Activated T-cell treated with anti-CD3 and anti-CD28 coated beads, Interleukin-2, amount 50 U/mL, for 72 hours (primary cell): ENCODE data around the gene TMEM145. TPM values are rescaled to one million over a fixed set of nuclear protein-coding genes. Genes with fewer than 3 reads are reported as not detected.

Source experiments
- ATAC-seq, 2 donors: fragments of 150-1000 bp; cut with Tn5 transposase; replicated peaks in 1 of 2; 2 replicates each; pipeline ENCODE4 v1.10.0; 2021; ENCODE audit warnings: moderate library complexity in 2 of 2, mild to moderate bottlenecking in 1 of 2
- DNase-seq, 2 donors: peaks; one replicate each; pipeline ENCODE4 v3.0.0; 2021 to 2022; ENCODE audit warnings: mixed read lengths in 1 of 2
- H3K27ac Mint-ChIP-seq: one replicate; pipeline ENCODE4 v1.8.0; 2022; ENCODE audit warnings: mild to moderate bottlenecking, moderate library complexity, mixed read lengths
- H3K27me3 Mint-ChIP-seq: one replicate; pipeline ENCODE4 v1.8.0; 2022; ENCODE audit warnings: low read depth, mixed read lengths
- H3K36me3 Mint-ChIP-seq, 2 donors: one replicate each; pipeline ENCODE4 v1.8.0; 2022; ENCODE audit warnings: mixed read lengths in 2 of 2, mild to moderate bottlenecking in 1 of 2; ENCODE audit not compliant: insufficient read depth in 2 of 2
- H3K4me1 Mint-ChIP-seq: one replicate; pipeline ENCODE4 v1.8.0; 2022; ENCODE audit warnings: low read depth, mixed read lengths
- H3K4me3 Mint-ChIP-seq, 2 donors: one replicate each; pipeline ENCODE4 v1.8.0; 2022; ENCODE audit warnings: mild to moderate bottlenecking in 2 of 2, mixed read lengths in 2 of 2, moderate library complexity in 2 of 2
- H3K9me3 Mint-ChIP-seq, 2 donors: one replicate each; pipeline ENCODE4 v1.8.0; 2022; ENCODE audit warnings: mixed read lengths in 2 of 2
- total RNA-seq, 2 donors: library from RNA; stranded (reverse); gene quantifications; one replicate each; pipeline ENCODE4 v1.2.3, GENCODE V29; 2022

TMEM145 gene
- total RNA-seq, 2 donors from 2014 or later, result 0.67 to 1.6 TPM

- Mint-ChIP-seq H3K36me3 (peaks cover 6 to 18% of the 10 kb centered on the region in 2 donors), H3K4me3 (no peak overlapping the region), H3K4me1 (peaks cover 58% of the 10 kb centered on the region), H3K27me3 (no peaks in the 10 kb centered on the region), H3K9me3 (no peaks in the 10 kb centered on the region), H3K27ac (no peak overlapping the region)
- no peak for DNase-seq
- no peak for ATAC-seq
These were observed 40.1 kb upstream of the TMEM145 start for GRCh38 chr19:42272989-42273406.

GRCh38 chr19:42273407-42274064 lies 39.6 kb upstream of the TMEM145 start:
- ATAC-seq, result no peak
- DNase-seq, result no peak
- Mint-ChIP-seq H3K9me3 (no peaks in the 10 kb centered on the region), H3K4me3 (no peak overlapping the region), H3K4me1 (peaks cover 60% of the 10 kb centered on the region), H3K36me3 (peaks cover 6 to 18% of the 10 kb centered on the region in 2 donors), H3K27me3 (no peaks in the 10 kb centered on the region), H3K27ac (no peak overlapping the region)

DNA sequence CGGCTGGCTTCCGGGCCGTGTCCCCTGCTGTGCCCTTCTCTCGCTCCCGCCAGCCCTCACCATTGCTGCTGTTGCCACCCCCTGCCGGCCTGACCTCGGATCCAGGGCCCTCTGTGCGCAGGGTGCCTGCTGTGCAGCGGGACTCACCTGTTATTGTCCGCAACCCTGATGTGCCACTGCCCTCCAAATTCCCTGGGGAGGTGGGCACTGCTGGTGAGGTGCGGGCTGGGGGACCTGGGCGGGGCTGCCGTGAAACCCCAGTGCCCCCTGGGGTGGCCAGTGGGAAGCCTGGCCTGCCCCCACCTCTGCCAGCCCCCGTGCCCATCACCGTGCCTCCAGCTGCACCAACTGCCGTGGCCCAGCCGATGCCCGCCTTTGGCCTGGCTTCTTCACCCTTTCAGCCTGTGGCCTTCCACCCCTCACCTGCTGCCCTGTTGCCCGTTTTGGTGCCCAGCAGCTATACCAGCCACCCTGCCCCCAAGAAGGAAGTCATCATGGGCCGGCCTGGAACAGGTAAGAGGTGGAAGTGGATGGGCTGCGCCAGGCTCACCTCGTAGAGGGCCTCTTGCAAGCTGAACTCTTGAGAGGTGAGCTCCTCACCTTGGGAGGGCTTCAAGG lies 38.9 kb upstream of the TMEM145 start:
- DNase-seq, result no peak
- no peak for ATAC-seq
- H3K9me3 Mint-ChIP-seq, result no peaks in the 10 kb centered on the region
- H3K36me3 Mint-ChIP-seq, result peaks cover 6 to 18% of the 10 kb centered on the region in 2 donors
- no peak overlapping the region for H3K4me3 Mint-ChIP-seq
- H3K4me1 Mint-ChIP-seq, result peaks cover 66% of the 10 kb centered on the region
- no peak overlapping the region for H3K27ac Mint-ChIP-seq
- H3K27me3 Mint-ChIP-seq, result no peaks in the 10 kb centered on the region

- ATAC-seq, result no peak
- Mint-ChIP-seq H3K27ac (no peak overlapping the region), H3K27me3 (no peaks in the 10 kb centered on the region), H3K4me1 (peaks cover 64% of the 10 kb centered on the region), H3K9me3 (no peaks in the 10 kb centered on the region), H3K4me3 (peak overlapping the region; percentile 36 to 45), H3K36me3 (peaks cover 2 to 15% of the 10 kb centered on the region in 2 donors)
- no peak for DNase-seq
These were observed 38.0 kb upstream of the TMEM145 start for GRCh38 chr19:42275103-42275502.

- no peak for ATAC-seq
- H3K36me3 Mint-ChIP-seq, result peaks cover 2 to 15% of the 10 kb centered on the region in 2 donors
- peak overlapping the region; percentile 23 to 39 for H3K4me3 Mint-ChIP-seq
- no peak for DNase-seq
- peak overlapping the region; percentile 6 for H3K27ac Mint-ChIP-seq
- H3K27me3 Mint-ChIP-seq, result no peaks in the 10 kb centered on the region
- H3K4me1 Mint-ChIP-seq, result peaks cover 60% of the 10 kb centered on the region
- H3K9me3 Mint-ChIP-seq, result no peaks in the 10 kb centered on the region
These were observed 37.6 kb upstream of the TMEM145 start for GRCh38 chr19:42275517-42275916.

GRCh38 chr19:42276284-42276683 lies 36.8 kb upstream of the TMEM145 start:
- Mint-ChIP-seq H3K4me1 (peaks cover 55% of the 10 kb centered on the region), H3K4me3 (peak overlapping the region; percentile 23 to 39), H3K36me3 (peaks cover 2 to 15% of the 10 kb centered on the region in 2 donors), H3K27ac (peak overlapping the region; percentile 6), H3K27me3 (no peaks in the 10 kb centered on the region), H3K9me3 (no peaks in the 10 kb centered on the region)
- DNase-seq (no peak), ATAC-seq (no peak)

DNA sequence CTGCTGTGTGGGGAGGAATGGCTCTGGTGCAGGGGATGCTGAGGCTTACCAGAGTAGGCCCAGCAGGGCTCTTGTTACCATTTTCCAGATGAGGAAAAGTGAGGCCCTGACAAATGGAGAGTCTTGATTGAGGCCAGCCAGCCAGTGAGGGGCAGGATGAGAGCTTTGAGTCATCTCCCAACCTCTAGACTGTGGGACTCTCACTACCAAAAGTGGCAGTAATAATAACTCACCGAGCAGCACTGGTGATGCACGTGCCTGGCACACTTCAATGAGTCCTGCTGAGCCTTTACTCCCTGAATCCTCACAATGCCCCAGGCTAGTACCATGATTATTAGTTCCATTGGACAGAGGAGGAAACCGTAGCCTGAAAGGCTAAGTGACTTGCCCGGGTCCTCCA lies 36.3 kb upstream of the TMEM145 start:
- DNase-seq, result peak; percentile 27 to 37
- H3K27ac Mint-ChIP-seq, result no peak overlapping the region
- peak; percentile 18 to 36 for ATAC-seq
- peaks cover 2 to 12% of the 10 kb centered on the region in 2 donors for H3K36me3 Mint-ChIP-seq
- no peak overlapping the region for H3K4me3 Mint-ChIP-seq
- H3K4me1 Mint-ChIP-seq, result peaks cover 50% of the 10 kb centered on the region
- H3K9me3 Mint-ChIP-seq, result no peaks in the 10 kb centered on the region
- no peaks in the 10 kb centered on the region for H3K27me3 Mint-ChIP-seq

DNA sequence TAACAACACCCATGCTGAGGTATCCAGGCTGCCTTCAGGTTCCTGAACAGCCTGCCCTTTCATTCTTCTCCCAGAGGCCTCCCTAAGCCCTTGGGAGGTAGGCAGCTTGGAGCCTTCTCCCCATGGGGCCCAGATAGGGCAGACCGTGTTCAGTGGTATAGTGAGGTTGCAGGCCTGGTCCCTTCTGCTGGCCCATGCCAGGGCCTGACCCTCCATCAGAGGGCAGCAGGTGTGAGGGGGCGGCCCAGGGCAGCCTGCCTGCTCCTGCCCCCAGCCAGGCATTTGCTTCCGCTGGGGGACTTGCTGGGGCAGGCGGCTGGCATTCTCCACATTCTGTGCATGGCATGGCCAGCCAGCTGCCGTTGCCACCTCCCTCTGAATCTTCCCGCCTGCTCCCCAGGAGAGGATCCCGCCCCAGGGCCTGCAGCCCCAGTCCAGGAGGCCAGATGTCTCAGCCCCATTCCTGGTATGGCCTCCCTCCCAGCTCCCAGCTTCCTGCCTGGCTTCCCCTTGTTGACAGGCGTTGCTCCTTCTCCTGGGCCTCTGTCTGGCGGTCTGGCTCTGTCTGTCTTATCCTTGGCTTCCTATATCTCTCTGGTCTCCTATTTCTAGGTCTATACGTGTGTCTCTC lies 35.2 kb upstream of the TMEM145 start:
- no peaks in the 10 kb centered on the region for H3K9me3 Mint-ChIP-seq
- peaks cover 50% of the 10 kb centered on the region for H3K4me1 Mint-ChIP-seq
- DNase-seq (no peak), ATAC-seq (no peak)
- no peak overlapping the region for H3K27ac Mint-ChIP-seq
- no peak overlapping the region for H3K4me3 Mint-ChIP-seq
- peaks cover 2 to 12% of the 10 kb centered on the region in 2 donors for H3K36me3 Mint-ChIP-seq
- no peaks in the 10 kb centered on the region for H3K27me3 Mint-ChIP-seq

- DNase-seq (no peak), ATAC-seq (no peak)
- Mint-ChIP-seq H3K4me3 (peak overlapping the region in 1 of 2 donors; percentile 88), H3K27ac (peak overlapping the region; percentile 81), H3K4me1 (peaks cover 50% of the 10 kb centered on the region), H3K27me3 (no peaks in the 10 kb centered on the region), H3K36me3 (peaks cover 2 to 10% of the 10 kb centered on the region in 2 donors), H3K9me3 (no peaks in the 10 kb centered on the region)
These were observed 34.5 kb upstream of the TMEM145 start for GRCh38 chr19:42278452-42279154.

GRCh38 chr19:42279155-42279901 lies 33.8 kb upstream of the TMEM145 start:
- peaks cover 50% of the 10 kb centered on the region for H3K4me1 Mint-ChIP-seq
- H3K9me3 Mint-ChIP-seq, result no peaks in the 10 kb centered on the region
- peaks cover 2 to 9% of the 10 kb centered on the region in 2 donors for H3K36me3 Mint-ChIP-seq
- peak overlapping the region in 1 of 2 donors; percentile 88 for H3K4me3 Mint-ChIP-seq
- ATAC-seq (no peak), DNase-seq (no peak)
- no peaks in the 10 kb centered on the region for H3K27me3 Mint-ChIP-seq
- H3K27ac Mint-ChIP-seq, result peak overlapping the region; percentile 81

DNA sequence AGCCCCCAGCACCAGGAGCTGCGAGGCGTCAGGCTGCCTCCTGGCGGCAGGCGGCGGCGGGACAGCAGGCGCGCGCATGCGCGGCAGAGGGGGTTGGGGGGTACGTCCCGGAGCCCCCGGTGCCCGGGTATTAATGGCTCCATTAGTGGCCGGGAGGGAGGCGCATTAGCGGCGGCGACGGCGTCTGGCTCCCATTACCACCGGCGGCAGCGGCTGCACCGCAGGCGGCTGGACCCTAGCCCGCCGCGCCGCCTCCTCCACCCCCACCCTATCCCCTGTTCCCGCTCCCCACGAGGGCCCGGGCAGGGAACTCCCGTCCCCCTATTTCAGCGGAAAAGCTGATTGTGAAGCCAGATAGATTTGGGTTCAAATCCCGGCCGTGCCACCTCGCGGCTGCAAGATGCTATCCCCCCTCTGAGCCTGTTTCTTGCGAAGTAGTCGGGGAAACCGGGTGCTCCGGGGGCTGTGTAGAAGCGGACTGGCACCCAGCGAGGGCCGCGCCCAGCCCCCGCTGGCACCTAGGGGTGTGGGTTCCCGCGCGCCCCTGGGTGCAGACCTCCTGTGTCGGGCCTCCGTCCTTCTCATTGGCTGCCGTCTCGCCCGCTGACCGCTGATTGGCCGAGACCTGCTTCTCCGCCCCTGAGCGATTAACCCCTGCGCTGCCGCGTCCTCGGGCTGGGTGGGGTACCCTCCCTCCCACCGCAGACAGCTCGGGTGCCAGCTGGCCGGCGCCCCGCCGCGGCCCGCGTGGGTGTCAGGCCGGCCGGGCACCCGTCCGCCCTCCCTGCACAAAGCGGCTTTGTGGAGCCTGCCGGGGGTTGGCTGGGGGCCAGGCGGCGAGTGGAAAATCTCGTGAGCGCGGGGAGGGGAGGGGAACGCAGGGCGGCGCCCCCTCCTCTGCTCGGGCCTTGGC lies 33.0 kb upstream of the TMEM145 start:
- H3K27ac Mint-ChIP-seq, result peak overlapping the region; percentile 81
- H3K4me3 Mint-ChIP-seq, result peak overlapping the region in 1 of 2 donors; percentile 88
- DNase-seq (peak; percentile 91 to 94), ATAC-seq (peak; percentile 55)
- peaks cover 49% of the 10 kb centered on the region for H3K4me1 Mint-ChIP-seq
- no peaks in the 10 kb centered on the region for H3K27me3 Mint-ChIP-seq
- no peaks in the 10 kb centered on the region for H3K9me3 Mint-ChIP-seq
- peaks cover 0 to 10% of the 10 kb centered on the region in 2 donors for H3K36me3 Mint-ChIP-seq

DNA sequence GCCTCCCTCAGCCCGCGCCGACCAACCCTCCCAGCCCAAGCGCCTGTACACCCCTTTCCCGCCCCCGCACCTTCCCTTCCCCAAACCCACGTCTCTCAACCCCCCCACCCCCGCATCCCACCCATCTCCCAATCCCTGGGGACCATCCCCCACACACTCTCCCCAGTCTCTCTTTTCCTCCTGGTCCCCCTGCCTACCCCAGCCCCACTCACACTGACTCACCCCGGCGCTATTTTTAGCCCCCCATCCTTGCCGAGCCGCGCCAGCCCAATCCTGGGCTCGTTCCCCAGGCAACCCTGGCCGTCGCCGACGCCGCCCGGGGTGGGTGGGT lies 32.3 kb upstream of the TMEM145 start:
- H3K4me1 Mint-ChIP-seq, result peaks cover 49% of the 10 kb centered on the region
- no peaks in the 10 kb centered on the region for H3K9me3 Mint-ChIP-seq
- DNase-seq, result no peak
- H3K4me3 Mint-ChIP-seq, result peak overlapping the region in 1 of 2 donors; percentile 75
- no peak for ATAC-seq
- no peaks in the 10 kb centered on the region for H3K27me3 Mint-ChIP-seq
- peaks cover 0 to 10% of the 10 kb centered on the region in 2 donors for H3K36me3 Mint-ChIP-seq
- H3K27ac Mint-ChIP-seq, result no peak overlapping the region
